ENCODE measurements around the gene DAO. TPM values are rescaled to one million over a fixed set of nuclear protein-coding genes. Genes with fewer than 3 reads are reported as not detected.
A peak's percentile ranks its signal among the peaks of the same experiment; 100 is the strongest.

The DAO gene
- polyA plus RNA-seq, 4 donors, result not detected

GRCh38 chr12:108930155-108930554 lies 50.3 kb downstream of the DAO start:
- WGBS, 3 donors, result 19 to 41% (median 19%) methylated on average over 5 of the region's 5 CpGs
- DNase-seq (no peak), FAIRE-seq (no peak)
- H3K4me3 ChIP-seq (ENCODE audit: low read depth in 1 of 3, low read length in 3 of 3), result no peak overlapping the region
- H3K27me3 ChIP-seq (ENCODE audit: control insufficient read depth in 3 of 3, insufficient read depth in 3 of 3, low read length in 3 of 3), result no peaks in the 10 kb centered on the region
- no peaks in the 10 kb centered on the region for H3K4me1 ChIP-seq (ENCODE audit: control insufficient read depth in 3 of 3, insufficient read depth in 2 of 3, low read depth in 1 of 3, low read length in 2 of 3)
- no peaks in the 10 kb centered on the region for H3K36me3 ChIP-seq (ENCODE audit: control insufficient read depth in 3 of 3, insufficient read depth in 2 of 3, low read depth in 1 of 3, low read length in 3 of 3)
- no peak overlapping the region for H3K27ac ChIP-seq (ENCODE audit: low read depth in 1 of 3, low read length in 2 of 3)
- H3K9me3 ChIP-seq (ENCODE audit: control insufficient read depth in 2 of 2, insufficient read depth in 1 of 2, low read depth in 1 of 2, low read length in 1 of 2), result peaks cover 0 to 2% of the 10 kb centered on the region in 2 donors

- H3K36me3 ChIP-seq (ENCODE audit: control insufficient read depth in 3 of 3, insufficient read depth in 2 of 3, low read depth in 1 of 3, low read length in 3 of 3), result no peaks in the 10 kb centered on the region
- H3K27me3 ChIP-seq (ENCODE audit: control insufficient read depth in 3 of 3, insufficient read depth in 3 of 3, low read length in 3 of 3), result no peaks in the 10 kb centered on the region
- peaks cover 0 to 2% of the 10 kb centered on the region in 2 donors for H3K9me3 ChIP-seq (ENCODE audit: control insufficient read depth in 2 of 2, insufficient read depth in 1 of 2, low read depth in 1 of 2, low read length in 1 of 2)
- no peaks in the 10 kb centered on the region for H3K4me1 ChIP-seq (ENCODE audit: control insufficient read depth in 3 of 3, insufficient read depth in 2 of 3, low read depth in 1 of 3, low read length in 2 of 3)
- H3K27ac ChIP-seq (ENCODE audit: low read depth in 1 of 3, low read length in 2 of 3), result no peak overlapping the region
- no peak for FAIRE-seq
- no peak for DNase-seq
- 87 to 93% (median 91%) methylated on average over 3 of the region's 3 CpGs for WGBS, 3 donors
- H3K4me3 ChIP-seq (ENCODE audit: low read depth in 1 of 3, low read length in 3 of 3), result no peak overlapping the region
Observed at GRCh38 chr12:108930756-108931155, 50.9 kb downstream of the DAO start.

- no peak for FAIRE-seq
Observed at GRCh38 chr12:108933949-108934348, 54.1 kb downstream of the DAO start.

GRCh38 chr12:108935159-108935763 lies 55.4 kb downstream of the DAO start:
- no peak overlapping the region for H3K27ac ChIP-seq (ENCODE audit: low read depth in 1 of 3, low read length in 2 of 3)
- no peaks in the 10 kb centered on the region for H3K27me3 ChIP-seq (ENCODE audit: control insufficient read depth in 3 of 3, insufficient read depth in 3 of 3, low read length in 3 of 3)
- no peaks in the 10 kb centered on the region for H3K9me3 ChIP-seq (ENCODE audit: control insufficient read depth in 2 of 2, insufficient read depth in 1 of 2, low read depth in 1 of 2, low read length in 1 of 2)
- no peak overlapping the region for H3K4me3 ChIP-seq (ENCODE audit: low read depth in 1 of 3, low read length in 3 of 3)
- no peaks in the 10 kb centered on the region for H3K4me1 ChIP-seq (ENCODE audit: control insufficient read depth in 3 of 3, insufficient read depth in 2 of 3, low read depth in 1 of 3, low read length in 2 of 3)
- H3K36me3 ChIP-seq (ENCODE audit: control insufficient read depth in 3 of 3, insufficient read depth in 2 of 3, low read depth in 1 of 3, low read length in 3 of 3), result no peaks in the 10 kb centered on the region
- FAIRE-seq, result no peak
- WGBS, 3 donors, result 68 to 75% (median 70%) methylated on average over 7 of the region's 7 CpGs
- no peak for DNase-seq

More at GRCh38 chr12:108933949-108934348, 54.1 kb downstream of the DAO start:
- Histone ChIP-seq H3K36me3 (ENCODE audit: control insufficient read depth in 3 of 3, insufficient read depth in 2 of 3, low read depth in 1 of 3, low read length in 3 of 3) (no peaks in the 10 kb centered on the region), H3K4me1 (ENCODE audit: control insufficient read depth in 3 of 3, insufficient read depth in 2 of 3, low read depth in 1 of 3, low read length in 2 of 3) (no peaks in the 10 kb centered on the region), H3K4me3 (ENCODE audit: low read depth in 1 of 3, low read length in 3 of 3) (no peak overlapping the region), H3K27me3 (ENCODE audit: control insufficient read depth in 3 of 3, insufficient read depth in 3 of 3, low read length in 3 of 3) (no peaks in the 10 kb centered on the region), H3K9me3 (ENCODE audit: control insufficient read depth in 2 of 2, insufficient read depth in 1 of 2, low read depth in 1 of 2, low read length in 1 of 2) (no peaks in the 10 kb centered on the region), H3K27ac (ENCODE audit: low read depth in 1 of 3, low read length in 2 of 3) (no peak overlapping the region)
- WGBS, 3 donors, result 84 to 88% (median 86%) methylated on average over 6 of the region's 6 CpGs
- DNase-seq, result no peak

- no peaks in the 10 kb centered on the region for H3K27me3 ChIP-seq (ENCODE audit: control insufficient read depth in 3 of 3, insufficient read depth in 3 of 3, low read length in 3 of 3)
- peak in 1 of 2 donors; percentile 29 for DNase-seq
- FAIRE-seq, result no peak
- H3K4me1 ChIP-seq (ENCODE audit: control insufficient read depth in 3 of 3, insufficient read depth in 2 of 3, low read depth in 1 of 3, low read length in 2 of 3), result no peaks in the 10 kb centered on the region
- H3K4me3 ChIP-seq (ENCODE audit: low read depth in 1 of 3, low read length in 3 of 3), result no peak overlapping the region
- no peaks in the 10 kb centered on the region for H3K36me3 ChIP-seq (ENCODE audit: control insufficient read depth in 3 of 3, insufficient read depth in 2 of 3, low read depth in 1 of 3, low read length in 3 of 3)
- H3K9me3 ChIP-seq (ENCODE audit: control insufficient read depth in 2 of 2, insufficient read depth in 1 of 2, low read depth in 1 of 2, low read length in 1 of 2), result no peaks in the 10 kb centered on the region
- WGBS, 3 donors, result 27 to 65% (median 48%) methylated on average over 13 of the region's 13 CpGs
- no peak overlapping the region for H3K27ac ChIP-seq (ENCODE audit: low read depth in 1 of 3, low read length in 2 of 3)
Observed at GRCh38 chr12:108938247-108938924, 58.5 kb downstream of the DAO start.

- DNase-seq, result peak; percentile 20 to 22
- FAIRE-seq, result no peak
- no peaks in the 10 kb centered on the region for H3K4me1 ChIP-seq (ENCODE audit: control insufficient read depth in 3 of 3, insufficient read depth in 2 of 3, low read depth in 1 of 3, low read length in 2 of 3)
- H3K36me3 ChIP-seq (ENCODE audit: control insufficient read depth in 3 of 3, insufficient read depth in 2 of 3, low read depth in 1 of 3, low read length in 3 of 3), result no peaks in the 10 kb centered on the region
- no peak overlapping the region for H3K27ac ChIP-seq (ENCODE audit: low read depth in 1 of 3, low read length in 2 of 3)
- no peak overlapping the region for H3K4me3 ChIP-seq (ENCODE audit: low read depth in 1 of 3, low read length in 3 of 3)
- H3K27me3 ChIP-seq (ENCODE audit: control insufficient read depth in 3 of 3, insufficient read depth in 3 of 3, low read length in 3 of 3), result no peaks in the 10 kb centered on the region
- 35 to 71% (median 63%) methylated on average over 1 of the region's 1 CpG for WGBS, 3 donors
- no peaks in the 10 kb centered on the region for H3K9me3 ChIP-seq (ENCODE audit: control insufficient read depth in 2 of 2, insufficient read depth in 1 of 2, low read depth in 1 of 2, low read length in 1 of 2)
Observed at GRCh38 chr12:108939594-108939993, 59.7 kb downstream of the DAO start.

GRCh38 chr12:108940138-108940537 lies 60.2 kb downstream of the DAO start:
- 37 to 59% (median 43%) methylated on average over 1 of the region's 1 CpG for WGBS, 3 donors
- DNase-seq (no peak), FAIRE-seq (no peak)
- no peak overlapping the region for H3K27ac ChIP-seq (ENCODE audit: low read depth in 1 of 3, low read length in 2 of 3)
- H3K27me3 ChIP-seq (ENCODE audit: control insufficient read depth in 3 of 3, insufficient read depth in 3 of 3, low read length in 3 of 3), result no peaks in the 10 kb centered on the region
- H3K4me3 ChIP-seq (ENCODE audit: low read depth in 1 of 3, low read length in 3 of 3), result no peak overlapping the region
- H3K4me1 ChIP-seq (ENCODE audit: control insufficient read depth in 3 of 3, insufficient read depth in 2 of 3, low read depth in 1 of 3, low read length in 2 of 3), result no peaks in the 10 kb centered on the region
- H3K9me3 ChIP-seq (ENCODE audit: control insufficient read depth in 2 of 2, insufficient read depth in 1 of 2, low read depth in 1 of 2, low read length in 1 of 2), result no peaks in the 10 kb centered on the region
- H3K36me3 ChIP-seq (ENCODE audit: control insufficient read depth in 3 of 3, insufficient read depth in 2 of 3, low read depth in 1 of 3, low read length in 3 of 3), result no peaks in the 10 kb centered on the region

- FAIRE-seq, result no peak
- H3K36me3 ChIP-seq (ENCODE audit: control insufficient read depth in 3 of 3, insufficient read depth in 2 of 3, low read depth in 1 of 3, low read length in 3 of 3), result no peaks in the 10 kb centered on the region
Observed at GRCh38 chr12:108947097-108947496, 67.2 kb downstream of the DAO start.

GRCh38 chr12:108948367-108948766 lies 68.5 kb downstream of the DAO start:
- Histone ChIP-seq H3K36me3 (ENCODE audit: control insufficient read depth in 3 of 3, insufficient read depth in 2 of 3, low read depth in 1 of 3, low read length in 3 of 3) (no peaks in the 10 kb centered on the region), H3K27ac (ENCODE audit: low read depth in 1 of 3, low read length in 2 of 3) (no peak overlapping the region), H3K9me3 (ENCODE audit: control insufficient read depth in 2 of 2, insufficient read depth in 1 of 2, low read depth in 1 of 2, low read length in 1 of 2) (peaks cover 0 to 13% of the 10 kb centered on the region in 2 donors), H3K4me1 (ENCODE audit: control insufficient read depth in 3 of 3, insufficient read depth in 2 of 3, low read depth in 1 of 3, low read length in 2 of 3) (no peaks in the 10 kb centered on the region), H3K4me3 (ENCODE audit: low read depth in 1 of 3, low read length in 3 of 3) (no peak overlapping the region), H3K27me3 (ENCODE audit: control insufficient read depth in 3 of 3, insufficient read depth in 3 of 3, low read length in 3 of 3) (no peaks in the 10 kb centered on the region)
- no peak for DNase-seq
- FAIRE-seq, result no peak

More at GRCh38 chr12:108947097-108947496, 67.2 kb downstream of the DAO start:
- Histone ChIP-seq H3K4me1 (ENCODE audit: control insufficient read depth in 3 of 3, insufficient read depth in 2 of 3, low read depth in 1 of 3, low read length in 2 of 3) (no peaks in the 10 kb centered on the region), H3K27me3 (ENCODE audit: control insufficient read depth in 3 of 3, insufficient read depth in 3 of 3, low read length in 3 of 3) (no peaks in the 10 kb centered on the region), H3K9me3 (ENCODE audit: control insufficient read depth in 2 of 2, insufficient read depth in 1 of 2, low read depth in 1 of 2, low read length in 1 of 2) (peaks cover 0 to 13% of the 10 kb centered on the region in 2 donors), H3K4me3 (ENCODE audit: low read depth in 1 of 3, low read length in 3 of 3) (no peak overlapping the region), H3K27ac (ENCODE audit: low read depth in 1 of 3, low read length in 2 of 3) (no peak overlapping the region)
- WGBS, 3 donors, result 31 to 46% (median 38%) methylated on average over 1 of the region's 1 CpG
- DNase-seq, result no peak
